GM21737 (cell line): Measurements from ENCODE around the gene AJAP1.

ENCODE experiments used
- ATAC-seq: cut with Tn5 transposase; IDR thresholded peaks from one replicate; pipeline ENCODE4 v1.9.1; 2021; ENCODE audit warnings: mild to moderate bottlenecking, moderate library complexity; ENCODE audit not compliant: unreplicated experiment

Gene AJAP1

GRCh38 chr1:4728319-4729089 lies 74.1 kb downstream of the AJAP1 start:
- no peak for ATAC-seq

GRCh38 chr1:4729090-4729471 lies 74.7 kb downstream of the AJAP1 start:
- ATAC-seq: no peak

- ATAC-seq: no peak
These were observed 75.7 kb downstream of the AJAP1 start for GRCh38 chr1:4730078-4730477.

- no peak for ATAC-seq
These were observed 79.2 kb downstream of the AJAP1 start for GRCh38 chr1:4733446-4734177.

GRCh38 chr1:4734219-4734618 lies 79.8 kb downstream of the AJAP1 start:
- no peak for ATAC-seq

- ATAC-seq: no peak
These were observed 80.4 kb downstream of the AJAP1 start for GRCh38 chr1:4734791-4735190.

GRCh38 chr1:4736254-4736653 lies 81.8 kb downstream of the AJAP1 start:
- no peak for ATAC-seq

- no peak for ATAC-seq
These were observed 87.5 kb downstream of the AJAP1 start for GRCh38 chr1:4741876-4742423.

GRCh38 chr1:4743978-4744750 lies 89.8 kb downstream of the AJAP1 start:
- ATAC-seq: no peak

GRCh38 chr1:4745560-4745959 lies 91.2 kb downstream of the AJAP1 start:
- ATAC-seq: no peak

- ATAC-seq: no peak
These were observed 95.0 kb downstream of the AJAP1 start for GRCh38 chr1:4749406-4749805.

- no peak for ATAC-seq
These were observed 95.8 kb downstream of the AJAP1 start for GRCh38 chr1:4750177-4750576.

GRCh38 chr1:4752059-4752458 lies 97.7 kb downstream of the AJAP1 start:
- ATAC-seq: no peak

GRCh38 chr1:4754816-4755215 lies 100.4 kb downstream of the AJAP1 start:
- ATAC-seq: no peak

GRCh38 chr1:4755301-4755845 lies 101.0 kb downstream of the AJAP1 start:
- ATAC-seq: no peak

- no peak for ATAC-seq
These were observed 101.6 kb downstream of the AJAP1 start for GRCh38 chr1:4755864-4756504.

GRCh38 chr1:4756851-4757580 lies 102.6 kb downstream of the AJAP1 start:
- no peak for ATAC-seq

- no peak for ATAC-seq
These were observed 105.3 kb downstream of the AJAP1 start for GRCh38 chr1:4759671-4760070.

- ATAC-seq: no peak
These were observed 105.7 kb downstream of the AJAP1 start for GRCh38 chr1:4760088-4760487.

GRCh38 chr1:4761324-4761723 lies 106.9 kb downstream of the AJAP1 start:
- ATAC-seq: no peak
